ENCODE measurements around the gene OVOL2.

OVOL2 gene

DNA sequence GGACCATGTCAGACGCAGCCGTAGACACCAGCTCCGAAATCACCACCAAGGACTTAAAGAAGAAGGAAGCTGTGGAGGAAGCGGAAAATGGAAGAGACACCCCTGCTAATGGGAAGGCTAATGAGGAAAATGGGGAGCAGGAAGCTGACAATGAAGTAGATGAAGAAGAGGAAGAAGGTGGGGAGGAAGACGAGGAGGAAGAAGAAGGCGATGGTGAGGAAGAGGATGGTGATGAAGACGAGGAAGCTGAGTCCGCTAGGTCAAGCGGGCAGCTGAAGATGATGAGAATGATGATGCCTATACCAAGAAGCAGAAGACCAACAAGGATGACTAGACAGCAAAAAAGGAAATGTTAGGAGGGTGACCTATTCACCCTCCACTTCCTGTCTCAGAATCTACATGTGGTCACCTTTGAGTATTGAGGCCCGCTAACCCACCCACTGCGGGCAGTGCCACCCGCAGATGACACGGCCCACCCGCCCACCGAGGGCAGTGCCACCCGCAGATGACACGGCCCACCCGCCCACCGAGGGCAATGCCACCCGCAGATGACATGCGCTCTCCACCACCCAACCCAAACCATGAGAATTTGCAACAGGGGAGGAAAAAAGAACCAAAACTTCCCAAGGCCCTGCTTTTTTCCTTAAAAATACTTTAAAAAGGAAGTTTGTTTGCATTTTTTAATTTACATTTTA lies 45.6 kb downstream of the OVOL2 start:
- DNase-seq, result no peak

DNA sequence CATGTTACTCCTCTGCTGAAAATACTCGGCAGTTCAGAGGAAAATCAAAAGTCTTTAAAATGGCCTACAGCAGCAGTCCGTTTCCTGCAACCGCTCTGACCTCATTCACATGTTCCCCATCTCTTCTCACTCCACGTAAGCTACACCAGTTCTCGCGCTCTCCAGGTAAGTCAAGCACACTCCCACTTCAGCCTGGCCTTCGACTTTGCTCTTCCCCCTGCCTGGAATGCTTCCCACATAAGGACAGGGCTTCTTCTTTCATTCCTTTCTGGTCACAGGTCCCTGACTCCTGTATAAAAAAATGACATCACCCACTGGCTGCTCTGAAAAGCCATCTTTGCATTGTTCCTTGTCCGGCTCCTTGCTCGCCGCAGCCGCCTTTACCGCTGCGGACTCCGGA lies 46.2 kb downstream of the OVOL2 start:
- no peak for DNase-seq

DNA sequence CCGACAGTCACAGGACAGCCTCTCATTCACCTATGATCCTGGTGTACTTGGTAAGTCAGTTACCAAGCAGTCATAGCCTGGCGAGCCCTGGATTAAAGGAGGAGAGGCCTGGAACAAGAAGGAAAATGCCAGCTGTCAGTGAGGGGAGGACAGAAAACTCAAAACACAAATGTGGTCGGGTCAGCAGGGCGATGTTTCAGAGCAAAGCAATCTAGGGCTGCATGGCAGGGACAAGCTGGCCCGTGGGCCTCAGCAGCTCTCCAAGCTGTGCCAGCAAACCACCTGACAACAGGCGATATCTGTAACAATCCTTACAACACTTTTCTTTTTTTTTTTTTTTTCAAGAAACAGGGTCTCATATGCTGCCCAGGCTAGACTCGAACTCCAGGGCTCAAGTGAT lies 48.6 kb downstream of the OVOL2 start:
- no peak for DNase-seq

DNA sequence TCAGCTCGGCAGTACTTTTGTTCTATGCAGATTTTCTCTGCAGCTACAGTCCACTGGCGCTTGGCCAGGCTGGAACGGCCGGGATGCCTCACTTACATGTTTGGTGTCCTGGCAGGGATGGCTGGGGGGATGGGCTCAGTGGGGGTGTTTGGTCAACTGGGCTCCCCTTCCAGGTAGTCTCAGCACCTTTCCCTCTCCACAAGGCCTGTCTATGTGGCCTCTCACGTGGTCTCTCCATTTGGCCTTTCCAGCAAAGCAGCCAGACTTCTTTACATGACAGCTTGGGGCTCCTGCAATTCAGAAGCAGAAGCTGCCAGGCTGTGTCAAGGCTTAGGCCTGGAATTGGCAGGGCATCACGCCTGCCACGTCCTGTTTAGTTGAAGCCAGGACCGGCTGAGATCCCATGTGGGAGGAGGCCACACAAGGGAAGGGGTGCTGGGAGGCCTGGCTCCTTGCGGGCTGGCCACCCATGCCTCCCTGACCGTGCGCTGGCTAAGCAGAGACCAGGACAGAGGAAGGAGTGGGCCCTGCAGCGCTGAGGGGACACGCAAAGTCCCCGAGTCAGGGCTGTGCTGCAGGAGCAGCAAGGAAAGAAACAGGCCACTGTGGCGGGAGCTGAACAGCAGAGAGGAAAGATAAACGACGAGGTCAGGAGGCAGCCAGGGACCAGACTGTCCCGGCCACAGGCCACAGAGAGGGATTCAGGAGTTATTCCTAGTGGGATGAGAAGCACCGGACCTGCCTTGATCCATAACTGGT lies 50.0 kb downstream of the OVOL2 start:
- no peak for DNase-seq

DNA sequence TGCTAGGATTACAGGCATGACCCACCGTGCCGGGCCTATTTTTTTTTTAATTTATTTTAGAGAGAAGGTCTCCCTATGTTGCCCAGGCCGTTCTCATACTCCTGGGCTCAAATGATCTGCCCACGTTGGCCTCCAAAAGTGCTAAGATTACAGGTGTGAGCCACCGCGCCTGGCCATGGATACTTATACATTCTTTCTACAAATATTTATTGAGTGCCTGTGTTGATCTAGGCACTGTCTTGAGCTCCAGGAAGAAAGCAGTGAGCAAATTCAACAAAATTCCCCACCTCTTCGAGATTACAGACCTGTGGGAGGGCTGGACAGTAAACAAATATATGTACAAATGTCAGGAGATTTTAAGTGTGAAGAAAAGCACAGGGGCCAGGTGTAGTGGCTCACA lies 51.0 kb downstream of the OVOL2 start:
- no peak for DNase-seq

DNA sequence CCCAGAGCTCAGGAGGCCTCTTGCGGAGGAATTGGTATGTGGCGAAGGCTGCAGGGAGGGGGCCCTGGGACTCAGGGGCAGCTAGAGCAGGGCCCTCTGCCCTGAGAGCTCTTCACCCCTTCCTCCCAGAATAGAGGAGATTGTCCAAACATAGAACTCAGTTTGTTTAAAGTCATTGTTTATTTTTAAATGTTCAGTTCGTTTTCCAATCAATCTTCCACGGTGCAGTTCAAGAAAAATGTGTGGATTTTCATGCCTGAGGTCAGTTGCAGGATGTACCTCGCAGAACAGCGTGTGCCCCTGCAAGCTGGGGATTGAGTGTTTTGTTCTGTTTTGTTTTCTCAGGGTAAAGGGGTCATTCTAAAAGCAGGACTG lies 51.7 kb downstream of the OVOL2 start:
- DNase-seq, result no peak

DNA sequence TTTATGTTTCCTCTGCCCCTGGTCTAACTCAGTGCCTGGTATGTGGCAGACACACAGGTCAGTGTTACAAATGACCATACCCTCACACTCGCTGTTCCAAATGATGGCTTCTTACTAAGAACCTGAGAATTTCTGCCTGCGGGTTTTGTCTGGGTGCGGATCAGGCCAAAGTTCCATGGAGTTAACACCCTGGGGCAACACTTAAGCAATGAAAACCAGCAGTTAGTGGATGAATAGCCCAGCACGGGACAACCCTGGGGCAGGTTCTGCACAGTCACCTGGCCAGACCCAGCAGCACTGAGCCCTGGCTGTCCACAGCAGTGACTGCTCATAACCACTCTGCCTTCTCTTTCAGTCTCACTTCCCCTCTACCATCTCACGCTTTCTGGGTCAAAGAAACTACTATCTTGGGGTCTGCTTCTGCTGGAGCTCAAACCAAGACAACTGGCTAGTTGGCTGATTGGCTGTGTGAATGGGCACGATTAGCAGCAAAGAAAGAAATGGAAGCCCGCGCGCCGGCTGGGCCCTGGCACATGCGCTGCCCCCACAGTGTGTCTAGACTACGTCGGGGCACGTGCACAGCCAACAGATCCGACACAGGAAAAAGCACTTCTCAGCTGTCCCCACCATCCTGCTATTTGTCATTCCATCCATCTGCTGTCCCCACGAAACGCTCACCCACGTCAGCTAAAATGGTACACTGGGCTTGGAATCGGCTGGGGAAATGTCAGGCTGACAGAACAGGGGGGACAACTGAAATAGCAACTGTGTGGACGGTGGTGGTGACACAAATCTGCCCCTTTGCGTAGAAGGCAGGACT lies 52.3 kb downstream of the OVOL2 start:
- no peak for DNase-seq

DNA sequence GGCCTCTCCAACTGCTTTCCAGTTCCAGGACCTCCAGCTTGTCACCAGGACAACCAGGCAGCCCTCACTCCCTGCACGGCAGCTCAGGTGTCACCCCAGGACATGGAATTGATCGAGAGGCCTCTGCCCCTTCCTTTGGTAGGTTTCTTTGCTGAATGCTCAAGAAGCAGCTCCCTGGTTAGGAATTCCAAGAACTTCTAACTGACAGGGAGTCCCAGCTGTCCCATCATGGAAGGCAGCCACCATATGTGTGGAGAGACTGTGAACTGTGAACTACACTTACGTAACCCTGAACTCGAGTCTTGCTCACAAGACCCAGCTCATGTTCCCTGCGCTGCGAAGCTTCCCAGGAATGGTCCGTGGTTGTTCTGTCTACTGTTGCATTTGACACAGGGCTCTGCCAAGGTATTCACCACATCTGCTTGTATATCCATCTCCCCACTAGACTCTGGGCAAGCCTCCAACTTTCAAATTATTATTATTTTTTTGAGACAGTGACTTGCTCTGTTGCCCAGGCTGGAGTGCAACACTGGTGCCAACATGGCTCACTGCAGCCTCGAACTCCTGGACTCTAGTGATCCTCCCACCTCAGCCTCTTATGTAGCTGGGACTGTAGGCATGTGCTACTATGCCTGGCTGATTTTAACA lies 53.2 kb downstream of the OVOL2 start:
- DNase-seq, result no peak

DNA sequence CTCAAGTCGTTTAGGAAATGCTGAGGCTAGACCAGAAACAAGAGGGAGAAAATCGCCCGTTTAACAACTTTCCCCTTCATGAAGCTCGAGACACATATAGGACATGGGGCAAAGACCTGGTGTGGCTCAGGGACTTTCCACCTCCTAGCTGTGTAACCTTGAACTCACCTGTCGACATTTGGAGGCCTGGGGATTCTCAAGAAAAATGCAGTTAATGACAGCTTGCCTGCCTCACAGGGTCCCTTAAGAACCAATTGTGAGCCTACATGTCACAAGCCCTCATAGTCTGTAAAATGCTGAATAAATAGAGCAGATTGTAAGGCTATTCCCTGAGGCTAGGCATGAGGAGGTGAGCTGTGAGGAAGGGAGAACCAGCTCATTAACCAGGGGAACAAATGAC lies 53.8 kb downstream of the OVOL2 start:
- no peak for DNase-seq

DNA sequence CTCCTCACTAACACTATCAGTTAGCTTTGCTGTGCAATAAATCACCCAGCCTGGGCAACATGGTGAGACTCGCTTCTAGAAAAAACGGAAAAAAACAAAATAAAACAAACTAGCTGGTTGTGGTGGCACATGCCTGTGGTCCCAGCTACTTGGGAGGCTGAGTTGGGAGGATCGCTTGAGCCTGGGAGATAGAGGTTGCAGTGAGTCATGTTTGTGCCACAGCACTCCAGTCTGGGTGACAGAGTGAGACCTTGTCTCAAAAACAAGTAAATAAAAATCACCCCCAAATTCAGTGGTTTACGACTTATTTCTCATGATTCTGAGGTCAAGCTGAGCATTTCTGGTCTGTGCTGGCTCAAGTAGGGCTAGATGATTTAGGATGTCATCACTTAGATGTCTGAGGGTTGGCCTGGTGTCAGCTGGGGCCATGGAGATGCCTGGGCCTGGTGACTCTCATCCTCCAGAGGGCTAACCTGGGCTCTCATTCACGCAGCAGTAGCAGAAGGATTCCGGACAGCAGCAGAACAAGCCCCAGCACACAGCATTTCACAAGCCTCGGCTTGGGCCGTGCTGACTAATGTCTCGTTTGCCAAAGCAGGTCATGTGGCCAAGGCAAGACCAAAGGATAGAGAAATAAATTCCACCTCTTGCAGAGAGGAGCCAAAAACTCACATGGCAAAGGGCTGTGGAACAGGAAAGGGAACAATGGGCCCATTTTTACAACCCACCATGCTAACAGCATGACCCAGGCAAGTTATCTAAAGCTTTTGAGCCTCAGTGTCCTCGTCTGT lies 56.4 kb downstream of the OVOL2 start:
- no peak for DNase-seq

DNA sequence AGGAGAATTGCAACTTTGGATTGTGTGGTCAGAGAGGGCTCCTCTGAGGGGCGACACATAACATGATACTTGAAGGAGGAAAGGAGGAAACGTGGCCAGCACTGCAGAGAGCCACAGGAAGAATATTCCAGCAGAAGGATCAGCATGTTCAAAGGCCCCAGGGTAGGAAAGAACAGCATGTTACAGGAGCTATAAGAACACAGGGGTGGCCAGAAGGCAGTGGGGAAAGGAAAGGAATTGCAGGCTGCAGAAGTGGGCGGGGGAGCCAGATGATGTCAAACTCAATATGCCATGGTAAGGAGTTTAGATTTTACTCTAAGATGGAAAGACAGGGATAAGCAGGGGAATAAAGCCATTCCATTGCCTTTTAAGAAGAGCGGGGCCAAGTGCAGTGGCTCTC lies 58.1 kb downstream of the OVOL2 start:
- no peak for DNase-seq

DNA sequence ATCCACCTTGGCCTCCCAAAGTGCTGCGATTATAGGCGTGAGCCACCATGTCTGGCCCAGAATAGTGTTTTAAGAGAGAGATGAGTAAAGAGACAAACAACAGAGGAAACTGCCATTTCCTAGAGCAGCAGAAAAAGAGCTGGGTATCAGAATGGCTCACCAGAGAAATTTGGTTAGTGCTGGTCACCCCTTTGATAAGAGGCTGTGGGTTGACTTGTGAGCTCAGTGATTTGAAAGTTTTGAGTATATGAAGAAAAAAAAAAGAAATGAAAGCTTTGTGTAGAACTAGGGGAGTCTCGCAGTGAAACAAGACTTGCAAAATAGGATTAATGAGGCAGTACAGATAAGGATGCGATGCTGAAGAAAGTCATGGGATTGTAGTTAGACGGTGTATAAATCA lies 59.3 kb downstream of the OVOL2 start:
- DNase-seq, result no peak

DNA sequence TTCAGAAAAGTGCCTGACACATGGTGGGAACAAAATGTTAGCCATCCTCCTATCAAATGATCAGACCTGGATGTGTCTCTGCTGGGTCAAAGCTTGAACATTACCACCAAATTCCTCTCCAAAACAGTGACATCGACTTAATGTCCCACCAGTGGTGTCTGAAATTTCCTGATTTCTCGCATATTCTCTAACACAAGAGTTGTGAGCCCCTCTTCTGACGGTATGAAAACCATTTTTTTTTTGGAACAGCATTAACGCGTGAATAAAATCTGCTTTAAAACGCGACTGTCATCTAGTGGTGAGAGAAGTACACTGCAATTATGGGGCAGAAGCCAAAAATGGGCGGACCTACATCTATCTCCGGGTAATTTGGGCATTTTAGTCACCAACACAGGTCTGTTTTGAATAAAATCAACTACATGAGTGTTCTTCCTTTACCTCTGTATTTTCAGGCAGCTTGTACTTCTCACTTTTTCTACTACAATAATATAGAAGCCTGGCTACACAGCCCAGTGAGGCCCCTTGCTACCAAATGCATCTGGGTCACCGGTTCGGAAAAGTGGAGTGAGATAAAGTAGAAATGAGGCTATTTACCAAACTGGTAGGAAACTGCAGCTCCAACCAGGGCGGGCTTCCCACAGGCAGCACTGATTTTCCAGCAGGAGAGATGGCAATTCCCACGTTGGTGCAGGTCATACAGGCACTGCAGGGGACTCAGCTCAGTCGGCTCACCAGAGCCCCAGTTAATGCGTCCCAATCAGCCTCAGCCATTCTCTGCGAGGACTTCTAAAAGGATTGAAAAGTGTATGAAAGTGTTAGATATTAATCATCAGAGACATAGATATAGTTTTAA lies 61.5 kb downstream of the OVOL2 start:
- DNase-seq, result peak; percentile 49

DNA sequence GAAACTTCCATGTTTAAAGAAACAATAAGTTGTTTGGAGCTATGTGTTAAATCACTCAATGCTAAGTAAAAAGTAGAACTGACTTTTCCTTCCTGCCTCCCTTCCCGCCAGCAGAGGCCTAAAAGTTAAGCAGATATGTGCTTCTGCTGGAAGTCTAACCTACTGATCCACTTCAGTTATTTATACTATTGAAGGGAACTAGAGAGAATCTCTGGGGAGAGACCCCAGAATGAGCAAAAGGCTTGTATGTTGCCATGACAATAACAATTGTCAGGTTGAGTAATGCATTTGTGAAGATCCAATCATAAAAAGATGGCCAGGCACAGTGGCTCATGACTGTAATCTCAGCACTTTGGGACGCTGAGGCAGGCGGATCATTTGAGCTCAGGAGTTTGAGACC lies 64.2 kb downstream of the OVOL2 start:
- no peak for DNase-seq

DNA sequence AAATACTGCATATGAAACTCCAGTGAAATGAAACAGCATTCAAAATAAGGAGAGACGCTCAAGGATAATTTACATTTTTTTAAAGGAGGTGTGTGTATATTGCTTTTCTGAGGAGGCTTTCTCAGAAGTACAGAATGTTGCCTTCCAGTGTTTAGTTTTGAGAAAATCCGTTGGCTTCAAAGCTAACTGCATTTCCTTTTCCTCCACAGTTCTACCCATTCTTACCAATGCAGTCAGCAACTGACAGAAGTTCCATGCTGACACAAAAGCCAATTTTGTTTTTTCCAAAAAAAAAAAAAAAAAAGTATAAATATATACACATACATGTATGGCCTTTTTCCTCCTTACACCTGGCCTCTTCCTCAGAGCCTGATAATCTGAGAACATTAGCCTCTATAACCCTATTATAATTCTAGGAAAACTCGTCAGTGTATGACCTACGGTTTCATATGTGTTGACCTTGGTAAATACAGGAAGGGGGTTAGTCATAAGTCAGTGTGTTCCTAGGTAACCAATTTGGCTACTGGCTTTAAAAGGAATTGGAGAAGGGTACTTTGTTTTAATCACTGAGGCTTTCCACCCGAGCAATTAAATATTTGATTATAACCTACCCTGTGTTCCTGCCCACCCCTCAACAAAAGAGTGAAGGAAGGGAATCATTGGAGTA lies 64.7 kb downstream of the OVOL2 start:
- no peak for DNase-seq

DNA sequence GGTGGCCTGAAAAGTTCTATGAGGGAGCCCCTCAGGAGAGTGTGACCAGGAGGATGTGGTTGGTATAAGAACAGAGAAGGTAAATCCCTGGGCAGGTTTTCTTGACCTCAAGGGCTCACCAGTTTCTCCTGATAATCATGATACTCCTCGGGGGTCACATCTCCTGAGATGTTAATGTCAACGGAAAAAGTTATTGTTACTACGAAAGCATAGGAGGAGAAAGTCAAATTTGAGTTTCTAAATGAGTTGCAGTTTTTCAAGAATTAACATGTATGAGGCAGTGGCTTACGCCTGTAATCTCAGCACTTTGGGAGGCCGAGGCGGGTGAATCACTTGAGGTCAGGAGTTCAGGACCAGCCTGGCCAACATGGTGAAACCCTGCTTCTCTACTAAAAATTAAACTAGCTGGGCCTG lies 65.5 kb downstream of the OVOL2 start:
- no peak for DNase-seq

DNA sequence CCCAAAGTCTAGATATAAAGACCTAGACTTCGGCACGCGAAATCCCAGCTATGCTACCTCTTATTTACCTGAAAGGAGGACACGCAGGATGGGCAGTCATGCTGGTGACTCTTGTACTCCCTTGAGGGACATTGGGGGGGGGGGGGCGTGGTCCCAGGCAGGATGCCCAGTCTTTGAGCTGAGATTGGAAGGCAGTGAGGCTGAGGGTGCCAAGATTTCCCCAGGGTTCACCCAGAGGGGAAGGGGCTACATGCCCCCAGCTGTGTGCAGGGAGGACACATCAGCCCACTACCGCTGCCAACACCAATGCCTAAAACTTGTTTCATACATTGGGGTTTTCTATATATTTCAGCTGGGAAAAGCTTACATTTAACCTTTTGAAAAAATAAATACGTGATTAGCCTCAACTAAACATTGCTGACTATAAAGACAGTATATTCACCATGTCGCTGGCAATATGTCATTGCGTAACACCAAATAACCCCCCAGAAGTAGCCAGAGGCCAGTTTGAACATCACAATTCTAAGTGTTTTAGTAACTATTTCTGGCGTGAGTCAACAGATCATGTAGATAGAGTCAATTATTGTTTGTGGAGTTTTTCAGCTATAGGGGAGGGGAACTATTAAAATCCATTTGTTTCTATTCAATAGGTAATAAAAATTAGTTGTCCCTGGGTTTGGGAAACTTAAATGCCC lies 67.3 kb downstream of the OVOL2 start:
- no peak for DNase-seq

DNA sequence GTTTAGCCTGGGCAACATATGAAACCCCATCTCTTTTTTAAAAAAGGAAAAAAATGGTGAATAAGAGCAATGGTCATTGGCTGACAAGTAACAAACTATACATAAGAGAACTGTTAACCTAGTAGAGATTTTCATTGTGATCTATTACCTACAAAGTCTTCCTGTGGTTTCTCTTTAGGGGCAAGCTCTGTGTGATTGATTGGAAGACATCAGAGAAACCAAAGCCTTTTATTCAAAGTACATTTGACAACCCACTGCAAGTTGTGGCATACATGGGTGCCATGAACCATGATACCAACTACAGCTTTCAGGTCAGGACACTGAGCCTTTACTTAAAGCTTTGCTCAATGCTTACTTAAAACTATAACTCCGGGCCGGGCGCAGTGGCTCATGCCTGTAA lies 69.7 kb downstream of the OVOL2 start:
- DNase-seq, result no peak

DNA sequence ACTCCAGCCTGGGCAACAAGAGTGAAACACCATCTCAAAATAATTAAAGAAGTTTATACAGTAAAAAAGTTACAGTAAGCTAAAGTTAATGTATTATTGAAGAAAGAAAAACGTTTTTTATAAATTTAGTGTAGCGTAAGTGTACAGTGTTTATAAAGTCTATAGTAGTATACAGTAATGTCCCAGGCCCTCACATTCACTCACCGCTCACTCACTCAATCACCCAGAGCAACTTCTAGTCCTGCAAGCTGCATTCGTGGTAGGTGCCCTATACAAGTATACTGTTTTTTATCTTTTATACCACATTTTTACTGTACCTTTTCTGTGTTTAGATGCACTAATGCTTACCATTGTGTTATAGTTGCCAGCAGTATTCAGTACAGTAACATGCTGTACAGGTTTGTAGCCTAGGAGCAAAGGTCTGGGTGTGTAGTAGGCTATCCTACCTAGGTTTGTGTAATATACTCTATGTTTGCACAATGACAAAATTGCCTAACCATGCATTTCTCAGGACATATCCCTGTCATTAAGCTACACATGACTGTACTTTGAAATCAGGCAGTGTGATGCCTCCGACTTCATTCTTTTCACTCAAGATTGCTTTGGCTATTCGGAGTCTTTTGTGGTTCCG lies 72.2 kb downstream of the OVOL2 start:
- DNase-seq, result no peak

DNA sequence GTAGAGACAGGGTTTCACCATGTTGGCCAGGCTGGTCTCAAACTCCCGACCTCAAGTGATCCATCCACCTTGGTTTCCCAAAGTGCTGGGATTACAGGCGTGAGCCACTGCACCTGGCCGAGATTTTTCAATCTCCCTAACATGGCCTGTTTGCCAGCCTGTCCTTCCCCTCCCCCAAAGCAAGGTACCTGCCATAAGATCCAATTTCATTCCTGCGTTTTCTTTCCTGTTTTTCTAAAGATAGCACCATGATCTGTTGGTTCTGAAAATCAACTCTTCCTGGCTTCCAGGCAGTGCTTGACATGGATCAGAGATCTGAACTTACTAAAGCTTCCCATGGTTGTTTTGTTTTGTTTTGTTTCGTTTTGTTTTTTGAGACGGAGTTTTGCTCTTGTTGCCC lies 81.4 kb downstream of the OVOL2 start:
- no peak for DNase-seq

All from NCI-H1048 (cell line).